Keratinocyte (primary cell): ENCODE data around the gene EFCAB8. TPM values are rescaled to one million over a fixed set of nuclear protein-coding genes. Genes with fewer than 3 reads are reported as not detected.

ENCODE experiments used
- DNase-seq: peaks from one replicate; pipeline ENCODE4 v3.0.0-alpha.2; 2011; ENCODE audit warnings: low read depth, missing footprints, low spot score
- FAIRE-seq: peaks from 2 replicates; lab custom pipeline; 2011; peaks lifted over from hg19 to GRCh38; lab: Jason Lieb, UNC
- H2AFZ ChIP-seq: 2 replicates; pipeline ENCODE4 v1.6.0; 2012; ENCODE audit warnings: low read length, control low read depth, inconsistent platforms; ENCODE audit not compliant: control insufficient read depth
- H3K27ac ChIP-seq: 2 replicates; pipeline ENCODE4 v1.5.1; 2011; ENCODE audit warnings: low read length; ENCODE audit not compliant: control insufficient read depth, insufficient read depth
- H3K27me3 ChIP-seq: 3 replicates; pipeline ENCODE4 v1.6.0; 2011; ENCODE audit warnings: low read length; ENCODE audit not compliant: control insufficient read depth, insufficient read depth; ENCODE audit errors: extremely low read depth
- H3K36me3 ChIP-seq, 2 experiments: 2 replicates in 1 of 2; 3 replicates in 1 of 2; pipeline ENCODE4 v1.5.1; 2011; ENCODE audit warnings: low read length in 2 of 2, mild to moderate bottlenecking in 1 of 2; ENCODE audit not compliant: control insufficient read depth in 2 of 2, insufficient read depth in 2 of 2; ENCODE audit errors: extremely low read depth in 1 of 2
- H3K4me1 ChIP-seq: 3 replicates; pipeline ENCODE4 v1.5.1; 2011; ENCODE audit warnings: low read length; ENCODE audit not compliant: control insufficient read depth, insufficient read depth; ENCODE audit errors: extremely low read depth
- H3K4me2 ChIP-seq: 3 replicates; pipeline ENCODE4 v1.6.0; 2011; ENCODE audit warnings: low read depth, low read length; ENCODE audit not compliant: control insufficient read depth, insufficient read depth; ENCODE audit errors: extremely low read depth
- H3K4me3 ChIP-seq, 3 experiments: fragments of 200-600 bp in 1 of 3; sonication (generic) in 1 of 3; 2 replicates in 2 of 3; 3 replicates in 1 of 3; pipeline ENCODE4 v1.5.1; 2011 to 2016; ENCODE audit warnings: low read length in 3 of 3, mild to moderate bottlenecking in 3 of 3, control low read depth in 2 of 3, inconsistent platforms in 1 of 3, low read depth in 1 of 3, mixed read lengths in 1 of 3, mixed run types in 1 of 3, moderate library complexity in 1 of 3; ENCODE audit not compliant: control insufficient read depth in 2 of 3, insufficient read depth in 2 of 3; ENCODE audit errors: extremely low read depth in 1 of 3
- H3K79me2 ChIP-seq: 2 replicates; pipeline ENCODE4 v1.6.0; 2012; ENCODE audit warnings: low read length; ENCODE audit not compliant: control insufficient read depth, insufficient read depth
- H3K9ac ChIP-seq: 3 replicates; pipeline ENCODE4 v1.6.0; 2011; ENCODE audit warnings: low read length; ENCODE audit not compliant: control insufficient read depth, insufficient read depth; ENCODE audit errors: extremely low read depth
- H3K9me1 ChIP-seq: 3 replicates; pipeline ENCODE4 v1.6.0; 2011; ENCODE audit warnings: low read length; ENCODE audit not compliant: control insufficient read depth, insufficient read depth; ENCODE audit errors: extremely low read depth
- H3K9me3 ChIP-seq: 2 replicates; pipeline ENCODE4 v1.5.1; 2012; ENCODE audit warnings: low read depth, low read length; ENCODE audit not compliant: control insufficient read depth
- H4K20me1 ChIP-seq: 3 replicates; pipeline ENCODE4 v1.6.0; 2011; ENCODE audit warnings: low read length; ENCODE audit not compliant: control insufficient read depth, insufficient read depth; ENCODE audit errors: extremely low read depth
- CTCF ChIP-seq, 3 experiments: IDR thresholded peaks in 1 of 3; conservative IDR thresholded peaks in 1 of 3; optimal IDR thresholded peaks in 1 of 3; 2 replicates in 2 of 3; 3 replicates in 1 of 3; pipeline versions ENCODE3 to v1.5.1; 2011; ENCODE audit warnings: low read length in 3 of 3, mild to moderate bottlenecking in 3 of 3, moderate library complexity in 2 of 3, control low read depth in 1 of 3, inconsistent platforms in 1 of 3; ENCODE audit not compliant: insufficient read depth in 2 of 3; ENCODE audit errors: extremely low read depth in 1 of 3
- EZH2 ChIP-seq: IDR thresholded peaks from one replicate; pipeline ENCODE4 v1.6.1; 2012; ENCODE audit warnings: inconsistent platforms, mild to moderate bottlenecking, low read length, moderate library complexity
- dilution Hi-C: fragments of 300-500 bp; cut with MboI; formaldehyde crosslinking; loops from one replicate; pipeline ENCODE4 v1.7.0; 2020; ENCODE audit warnings: low sequenced_read_pairs; ENCODE audit not compliant: extremely low pct_ligation_motif_present
- polyA plus RNA-seq, 5 experiments: library from polyadenylated mRNA; depleted of rRNA in 3 of 5; stranded (reverse) in 3 of 5; stranded (forward) in 1 of 5; unstranded in 1 of 5; fragments of >200 nt; gene quantifications; 1 replicate in 1 of 5; 2 replicates in 3 of 5; 3 replicates in 1 of 5; pipeline versions ENCODE4 v1.2.1 to v1.2.3, GENCODE V29; 2011 to 2012; ENCODE audit warnings: missing spikeins in 2 of 5, low read depth in 1 of 5, low replicate concordance in 1 of 5

The EFCAB8 gene
- polyA plus RNA-seq, 1 donor (not counting 4 experiments of a cell fraction or from before 2014, with no cell fraction given) = 0.03 TPM

- Histone ChIP-seq H3K27ac (no peak overlapping the region), H3K4me3 (no peak overlapping the region), H3K36me3 (no peaks in the 10 kb centered on the region), H3K9me1 (no peaks in the 10 kb centered on the region), H3K9ac (no peak overlapping the region), H3K79me2 (no peaks in the 10 kb centered on the region), H4K20me1 (no peaks in the 10 kb centered on the region), H3K4me2 (no peak overlapping the region), H3K4me1 (peaks cover 5% of the 10 kb centered on the region), H3K9me3 (no peaks in the 10 kb centered on the region), H3K27me3 (no peaks in the 10 kb centered on the region), H2AFZ (no peak overlapping the region)
- dilution Hi-C loops = no loop called here
- TF ChIP-seq EZH2 (no peak), CTCF (optimal IDR thresholded peaks at IDR 0.05 in 1 of 3, IDR thresholded peaks at IDR 0.05 in 1 of 3, conservative IDR thresholded peaks at IDR 0.05 in 1 of 3; ENCODE audit: extremely low read depth in 1 of 3, insufficient read depth in 2 of 3, low read length in 3 of 3) (no peak)
- FAIRE-seq (no peak), DNase-seq (no peak)
These were observed 30.6 kb downstream of the EFCAB8 start for GRCh38 chr20:32889281-32889680.

- no peaks in the 10 kb centered on the region for H3K79me2 ChIP-seq
- H3K4me3 ChIP-seq = no peak overlapping the region
- no peak overlapping the region for H3K27ac ChIP-seq
- no peak overlapping the region for H3K4me2 ChIP-seq
- H3K9me1 ChIP-seq = no peaks in the 10 kb centered on the region
- H3K36me3 ChIP-seq = no peaks in the 10 kb centered on the region
- H3K27me3 ChIP-seq = no peaks in the 10 kb centered on the region
- H4K20me1 ChIP-seq = peaks cover 4% of the 10 kb centered on the region
- TF ChIP-seq EZH2 (no peak), CTCF (optimal IDR thresholded peaks at IDR 0.05 in 1 of 3, IDR thresholded peaks at IDR 0.05 in 1 of 3, conservative IDR thresholded peaks at IDR 0.05 in 1 of 3; ENCODE audit: extremely low read depth in 1 of 3, insufficient read depth in 2 of 3, low read length in 3 of 3) (no peak)
- H3K9me3 ChIP-seq = no peaks in the 10 kb centered on the region
- H3K9ac ChIP-seq = no peak overlapping the region
- FAIRE-seq (no peak), DNase-seq (no peak)
- peaks cover 9% of the 10 kb centered on the region for H3K4me1 ChIP-seq
- dilution Hi-C loops = no loop called here
- H2AFZ ChIP-seq = no peak overlapping the region
These were observed 32.8 kb downstream of the EFCAB8 start for GRCh38 chr20:32891491-32891890.
